Rectal smooth muscle tissue (tissue), 1 donor: ENCODE data around the gene FSCN2.
"Not testable (repeated sequence)": the region's sequence is repeated elsewhere in the genome, so short reads cannot be mapped to it uniquely, and the experiment has no call there.

Experiments used
- H3K27ac ChIP-seq: one replicate; pipeline ENCODE4 v1.7.0; 2013; ENCODE audit warnings: low read depth, low read length, inconsistent platforms
- H3K27me3 ChIP-seq: one replicate; pipeline ENCODE4 v1.7.0; 2013; ENCODE audit warnings: low read length; ENCODE audit not compliant: control insufficient read depth, insufficient read depth
- H3K36me3 ChIP-seq: one replicate; pipeline ENCODE4 v1.7.0; 2013; ENCODE audit warnings: low read length; ENCODE audit not compliant: control insufficient read depth, insufficient read depth
- H3K4me1 ChIP-seq: one replicate; pipeline ENCODE4 v1.7.0; 2013; ENCODE audit warnings: low read length; ENCODE audit not compliant: control insufficient read depth, insufficient read depth
- H3K4me3 ChIP-seq: one replicate; pipeline ENCODE4 v1.7.0; 2013; ENCODE audit warnings: low read length
- H3K9ac ChIP-seq: one replicate; pipeline ENCODE4 v1.7.0; 2013; ENCODE audit warnings: low read length

The FSCN2 gene

GRCh38 chr17:81577278-81578000 lies 49.3 kb downstream of the FSCN2 start:
- Histone ChIP-seq H3K36me3 (peaks cover 22% of the 10 kb centered on the region), H3K27ac (no peak overlapping the region), H3K9ac (no peak overlapping the region), H3K4me3 (no peak overlapping the region), H3K4me1 (peaks cover 2% of the 10 kb centered on the region), H3K27me3 (no peaks in the 10 kb centered on the region)

GRCh38 chr17:81578038-81578441 lies 49.9 kb downstream of the FSCN2 start:
- no peak overlapping the region for H3K9ac ChIP-seq
- peaks cover 2% of the 10 kb centered on the region for H3K4me1 ChIP-seq
- no peak overlapping the region for H3K4me3 ChIP-seq
- no peak overlapping the region for H3K27ac ChIP-seq
- no peaks in the 10 kb centered on the region for H3K27me3 ChIP-seq
- peaks cover 24% of the 10 kb centered on the region for H3K36me3 ChIP-seq

- no peak overlapping the region for H3K4me3 ChIP-seq
- peaks cover 2% of the 10 kb centered on the region for H3K4me1 ChIP-seq
- H3K9ac ChIP-seq, result no peak overlapping the region
- H3K27me3 ChIP-seq, result no peaks in the 10 kb centered on the region
- H3K27ac ChIP-seq, result no peak overlapping the region
- peaks cover 22% of the 10 kb centered on the region for H3K36me3 ChIP-seq
Measured at GRCh38 chr17:81578561-81579225, 50.5 kb downstream of the FSCN2 start.

GRCh38 chr17:81579298-81579697 lies 51.1 kb downstream of the FSCN2 start:
- Histone ChIP-seq H3K4me1 (peaks cover 2% of the 10 kb centered on the region), H3K36me3 (peaks cover 26% of the 10 kb centered on the region), H3K9ac (no peak overlapping the region), H3K27me3 (no peaks in the 10 kb centered on the region), H3K27ac (no peak overlapping the region), H3K4me3 (no peak overlapping the region)

- no peak overlapping the region for H3K9ac ChIP-seq
- no peak overlapping the region for H3K27ac ChIP-seq
- no peak overlapping the region for H3K4me3 ChIP-seq
- H3K36me3 ChIP-seq, result peaks cover 23% of the 10 kb centered on the region
- no peaks in the 10 kb centered on the region for H3K27me3 ChIP-seq
- H3K4me1 ChIP-seq, result peaks cover 2% of the 10 kb centered on the region
Measured at GRCh38 chr17:81579821-81580321, 51.7 kb downstream of the FSCN2 start.

GRCh38 chr17:81580481-81580880 lies 52.3 kb downstream of the FSCN2 start:
- H3K27me3 ChIP-seq, result no peaks in the 10 kb centered on the region
- H3K36me3 ChIP-seq, result peaks cover 23% of the 10 kb centered on the region
- H3K27ac ChIP-seq, result no peak overlapping the region
- H3K9ac ChIP-seq, result no peak overlapping the region
- no peak overlapping the region for H3K4me3 ChIP-seq
- H3K4me1 ChIP-seq, result peaks cover 2% of the 10 kb centered on the region

GRCh38 chr17:81581758-81582157 lies 53.6 kb downstream of the FSCN2 start:
- H3K36me3 ChIP-seq, result peaks cover 23% of the 10 kb centered on the region
- peaks cover under 1% of the 10 kb centered on the region for H3K4me1 ChIP-seq
- H3K27me3 ChIP-seq, result no peaks in the 10 kb centered on the region
- H3K9ac ChIP-seq, result no peak overlapping the region
- no peak overlapping the region for H3K4me3 ChIP-seq
- H3K27ac ChIP-seq, result no peak overlapping the region

GRCh38 chr17:81582341-81582740 lies 54.2 kb downstream of the FSCN2 start:
- H3K9ac ChIP-seq, result no peak overlapping the region
- H3K4me1 ChIP-seq, result no peaks in the 10 kb centered on the region
- peaks cover 23% of the 10 kb centered on the region for H3K36me3 ChIP-seq
- no peak overlapping the region for H3K4me3 ChIP-seq
- H3K27me3 ChIP-seq, result no peaks in the 10 kb centered on the region
- no peak overlapping the region for H3K27ac ChIP-seq

- Histone ChIP-seq H3K4me1 (no peaks in the 10 kb centered on the region), H3K27me3 (no peaks in the 10 kb centered on the region), H3K27ac (no peak overlapping the region), H3K4me3 (no peak overlapping the region), H3K36me3 (peaks cover 23% of the 10 kb centered on the region), H3K9ac (no peak overlapping the region)
Measured at GRCh38 chr17:81582749-81583148, 54.6 kb downstream of the FSCN2 start.

- Histone ChIP-seq H3K4me1 (no peaks in the 10 kb centered on the region), H3K4me3 (no peak overlapping the region), H3K9ac (no peak overlapping the region), H3K27me3 (no peaks in the 10 kb centered on the region), H3K27ac (no peak overlapping the region), H3K36me3 (peaks cover 27% of the 10 kb centered on the region)
Measured at GRCh38 chr17:81583589-81584342, 55.6 kb downstream of the FSCN2 start.

GRCh38 chr17:81584771-81585170 lies 56.6 kb downstream of the FSCN2 start:
- not testable (repeated sequence) for H3K4me3 ChIP-seq, H3K27ac ChIP-seq, H3K27me3 ChIP-seq, H3K4me1 ChIP-seq, H3K9ac ChIP-seq
- peaks cover 30% of the 10 kb centered on the region for H3K36me3 ChIP-seq

GRCh38 chr17:81586096-81586495 lies 57.9 kb downstream of the FSCN2 start:
- H3K27me3 ChIP-seq, result no peaks in the 10 kb centered on the region
- no peak overlapping the region for H3K27ac ChIP-seq
- H3K4me1 ChIP-seq, result no peaks in the 10 kb centered on the region
- H3K36me3 ChIP-seq, result peaks cover 35% of the 10 kb centered on the region
- H3K4me3 ChIP-seq, result no peak overlapping the region
- no peak overlapping the region for H3K9ac ChIP-seq
